ENCODE measurements around the gene SEMA6C. TPM values are rescaled to one million over a fixed set of nuclear protein-coding genes. Genes with fewer than 3 reads are reported as not detected.
A peak's percentile ranks its signal among the peaks of the same experiment; 100 is the strongest.

Gene SEMA6C
- total and polyA plus RNA-seq, 2 of the 8 experiments (the other 6 are each of a cell fraction or from before 2014, with no cell fraction given), result 12.2 to 15.7 TPM

GRCh38 chr1:151132335-151133017 lies 14.0 kb downstream of the SEMA6C start:
- Histone ChIP-seq H3K4ac (replicated peaks; ENCODE audit: insufficient read length, low read depth, low read length) (no peak overlapping the region), H3K79me1 (ENCODE audit: low read depth, low read length) (no peaks in the 10 kb centered on the region), H3K4me2 (ENCODE audit: insufficient read depth in 1 of 2, low read depth in 2 of 2, low read length in 2 of 2) (peak overlapping the region; percentile 84 to 90), H3K4me3 (ENCODE audit: extremely low read depth in 1 of 4, insufficient read depth in 2 of 4, low read depth in 3 of 4, low read length in 4 of 4) (peak overlapping the region; percentile 36 to 64 (median 44)), H3K9me3 (ENCODE audit: insufficient read depth in 2 of 2, low read depth in 1 of 2, low read length in 1 of 2) (no peaks in the 10 kb centered on the region), H3K18ac (ENCODE audit: extremely low read depth, low read length) (peak overlapping the region; percentile 78; the same call in 1 of the 2 replicates), H3K14ac (ENCODE audit: insufficient read length) (no peak overlapping the region), H2AK5ac (ENCODE audit: low read depth, low read length) (no peak overlapping the region), H2BK20ac (ENCODE audit: low read length) (no peak overlapping the region), H2BK5ac (ENCODE audit: low read depth, low read length) (no peak overlapping the region), H4K8ac (ENCODE audit: extremely low read depth, insufficient read depth, low read length) (peak overlapping the region; percentile 62; the same call in 1 of the 2 replicates), H3K23me2 (ENCODE audit: low read depth, low read length) (peaks cover 15% of the 10 kb centered on the region), H3K27me3 (replicated peaks in 1 of 4; ENCODE audit: control insufficient read depth in 3 of 4, extremely low read depth in 1 of 4, insufficient read depth in 3 of 4, low read length in 3 of 4) (peaks cover 0 to 28% (median 20%) of the 10 kb centered on the region in 4 experiments; a peak in 5 of 7 replicates), H3K27ac (ENCODE audit: low read depth, low read length) (no peak overlapping the region), H4K91ac (replicated peaks; ENCODE audit: insufficient read length, low read length) (peak overlapping the region; percentile 67), H3K4me1 (replicated peaks in 1 of 4; ENCODE audit: control insufficient read depth in 3 of 4, insufficient read depth in 4 of 4, low read length in 3 of 4) (peaks cover 0 to 12% (median 8%) of the 10 kb centered on the region in 4 experiments; a peak in 5 of 7 replicates), H3K9ac (replicated peaks in 1 of 4; ENCODE audit: extremely low read depth in 1 of 4, low read depth in 3 of 4, low read length in 3 of 4) (peak overlapping the region in 3 of 4 experiments; percentile 5 to 61 (median 9); a peak in 2 of 7 replicates), H3K56ac (replicated peaks; ENCODE audit: insufficient read length, low read depth, low read length) (no peak overlapping the region), H2BK120ac (replicated peaks; ENCODE audit: low read depth, low read length) (no peak overlapping the region), H3K79me2 (ENCODE audit: control insufficient read depth in 1 of 2, insufficient read depth in 2 of 2, low read length in 2 of 2) (no peaks in the 10 kb centered on the region), H3K23ac (ENCODE audit: insufficient read length) (no peak overlapping the region), H3K36me3 (ENCODE audit: control insufficient read depth in 2 of 4, insufficient read depth in 4 of 4, low read length in 3 of 4) (peaks cover 0 to 6% (median 2%) of the 10 kb centered on the region in 4 experiments; a peak in 2 of 8 replicates), H2BK12ac (ENCODE audit: low read depth, low read length) (no peak overlapping the region), H2BK15ac (ENCODE audit: low read length) (no peak overlapping the region), H2AFZ (ENCODE audit: low read length) (peak overlapping the region; percentile 35; the same call in 1 of the 2 replicates), H4K20me1 (replicated peaks in 1 of 2; ENCODE audit: control insufficient read depth in 1 of 2, insufficient read depth in 2 of 2, low read length in 2 of 2) (peaks cover 2 to 4% of the 10 kb centered on the region in 2 experiments), H4K5ac (ENCODE audit: insufficient read length, low read depth, low read length) (no peak overlapping the region)
- 6% methylated on average over 43 of the region's 74 CpGs; no CpG with 5 or more reads in 1 of the 2 experiments for WGBS, 2 experiments (ENCODE audit: extremely low coverage in 1 of 2, insufficient coverage in 1 of 2, insufficient read length in 1 of 2, insufficient replicate concordance in 2 of 2, low coverage in 1 of 2, low lambda C conversion rate in 2 of 2, missing lambda C conversion rate in 1 of 2)
- CTCF ChIA-PET (ENCODE audit: partially characterized antibody), result interaction anchor here (1.2 to 7.9 kb wide), 6 partner anchors 10 to 61 kb away, joined by 5 to 94 read pairs (median 22); partner anchors contain the start of genes GABPB2 and TNFAIP8L2
- DNase-seq (ENCODE audit: low read depth in 1 of 2, low spot score in 2 of 2), result peak in 1 of 2 experiments; percentile 71
- no peak for FAIRE-seq
- POLR2A ChIA-PET (ENCODE audit: partially characterized antibody), result interaction anchor here (0.5 to 9.8 kb wide), 8 partner anchors 12 to 158 kb away, joined by 3 to 124 read pairs (median 4); partner anchors contain the start of genes CERS2, LYSMD1, SCNM1 and SEMA6C
- no peak for TF ChIP-seq RNF2 (IDR thresholded peaks at IDR 0.05; ENCODE audit: borderline replicate concordance, low read depth, low read length, missing control alignments, poor library complexity, severe bottlenecking)
- TF ChIP-seq CBX8 (IDR thresholded peaks at IDR 0.05; ENCODE audit: borderline replicate concordance, low read depth, low read length), result no peak
- no peak for TF ChIP-seq JUND (IDR thresholded peaks at IDR 0.05; ENCODE audit: low read length)
- TF ChIP-seq ASH2L (IDR thresholded peaks at IDR 0.05; ENCODE audit: low read length), result no peak
- TF ChIP-seq KDM4A (IDR thresholded peaks at IDR 0.05; ENCODE audit: low read depth, low read length, severe bottlenecking), result peak; percentile 43
- no peak for TF ChIP-seq CTCF (IDR thresholded peaks at IDR 0.05; ENCODE audit: control extremely low read depth in 1 of 3, insufficient read depth in 1 of 3, low read depth in 1 of 3, low read length in 3 of 3)
- no peak for TF ChIP-seq KDM5A (IDR thresholded peaks at IDR 0.05; ENCODE audit: low read length)
- TF ChIP-seq EGR1 (IDR thresholded peaks at IDR 0.05; ENCODE audit: borderline replicate concordance, low read depth, low read length), result peak; percentile 50; the same call in 1 of the 2 replicates
